ENCODE results near the gene ZEB2.

The ZEB2 gene

DNA sequence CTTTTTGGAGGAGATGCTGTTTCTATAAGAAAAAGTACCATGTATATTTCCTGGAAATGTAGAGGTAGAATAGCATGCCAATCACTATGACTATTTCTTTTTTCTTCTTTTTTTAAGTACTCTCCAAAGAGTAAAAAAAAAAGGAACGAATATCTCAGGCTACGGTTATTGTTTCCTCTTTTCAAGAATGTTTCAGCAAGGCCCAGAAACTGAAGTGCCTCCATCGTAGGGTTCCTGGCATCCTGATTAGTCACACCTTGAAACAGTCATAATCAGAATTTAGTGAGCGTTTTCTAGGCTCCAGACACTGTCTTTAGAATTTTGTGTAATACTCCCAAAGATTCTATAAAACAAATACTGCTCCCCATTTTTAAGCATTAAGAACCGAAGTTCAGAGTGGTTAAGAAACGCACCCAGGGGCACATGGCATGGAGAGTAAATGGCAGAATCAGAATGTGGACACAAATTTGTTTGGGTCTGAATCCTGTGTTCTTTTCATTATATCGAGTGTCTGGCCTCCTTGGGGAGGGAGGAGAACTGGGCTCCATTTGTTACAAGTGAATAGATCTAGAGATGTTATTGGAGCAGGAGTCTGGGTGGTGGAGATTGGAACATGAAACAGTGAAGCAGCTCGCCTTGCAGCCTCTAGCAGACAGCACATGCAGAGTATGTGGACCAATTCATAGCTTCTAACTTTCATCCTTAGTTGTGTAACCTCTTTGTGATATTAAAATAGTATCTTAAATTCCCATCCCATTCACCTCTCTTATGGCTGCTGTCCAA lies 26.7 kb downstream of the ZEB2 start:
- DNase-seq: no peak

GRCh38 chr2:144490857-144491256 lies 29.1 kb downstream of the ZEB2 start:
- DNase-seq: no peak

GRCh38 chr2:144490017-144490416 lies 29.9 kb downstream of the ZEB2 start:
- DNase-seq: no peak

DNA sequence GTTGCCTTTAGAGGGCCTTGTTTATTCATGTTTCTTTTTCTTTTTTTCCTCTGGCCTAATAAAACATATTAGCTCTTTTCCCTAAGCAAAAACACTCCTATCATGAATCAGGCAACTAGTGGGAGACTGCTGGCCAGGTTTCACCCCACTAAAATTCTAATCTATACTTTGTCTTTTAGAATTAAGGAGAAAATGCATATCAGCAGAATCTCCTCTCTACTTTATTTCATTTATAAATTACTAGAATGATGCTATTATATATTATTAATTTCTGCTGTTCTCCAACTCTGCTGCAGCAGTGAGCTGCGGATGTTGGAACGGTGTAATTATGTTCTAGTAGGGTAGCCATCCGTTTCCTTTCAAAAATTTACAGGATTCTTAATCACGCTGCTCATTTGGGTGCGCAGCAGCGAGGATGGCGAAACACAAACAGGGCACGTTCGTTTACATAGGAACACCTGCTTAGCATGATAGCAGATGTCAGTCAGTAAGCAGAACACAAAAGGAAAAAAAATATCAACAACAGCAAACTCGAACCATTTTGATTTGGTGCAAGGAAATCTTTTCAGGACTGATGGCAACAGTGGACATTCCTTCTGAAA lies 30.5 kb downstream of the ZEB2 start:
- DNase-seq: peak; percentile 36 to 64

DNA sequence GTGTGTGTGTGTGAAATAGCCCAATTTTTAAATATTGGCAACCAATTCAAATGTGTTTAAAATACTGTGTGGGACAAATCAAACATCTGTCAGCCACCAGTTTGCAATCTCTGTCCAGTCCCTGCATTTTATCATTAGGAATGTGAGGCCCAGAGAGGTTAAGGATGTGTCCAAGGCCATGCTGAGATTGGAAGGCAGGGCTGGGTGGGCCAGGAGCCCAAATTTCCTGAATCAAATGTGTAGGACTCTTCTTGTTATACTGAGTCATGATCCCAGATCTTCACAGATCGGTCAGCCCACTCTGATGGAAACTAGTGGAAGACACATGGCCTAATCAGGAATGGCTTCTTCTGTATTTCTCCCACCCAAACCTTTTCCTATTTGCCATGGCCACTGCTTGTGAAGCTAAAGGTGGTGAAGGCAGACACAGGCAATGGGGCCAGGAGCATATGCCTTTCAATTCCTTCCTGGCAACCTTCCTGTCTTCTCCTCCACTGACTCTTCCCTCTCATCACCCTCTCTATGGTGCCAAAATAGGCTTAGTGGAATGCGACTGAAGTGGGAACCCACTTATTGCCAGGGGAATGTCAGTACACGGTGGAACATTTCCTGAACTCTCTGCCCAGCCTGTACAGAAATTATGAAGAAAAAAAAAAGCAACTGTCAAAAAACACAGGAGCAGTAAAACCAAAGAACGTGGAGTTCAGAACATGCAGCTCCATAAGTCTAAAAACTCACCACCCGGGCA lies 35.5 kb downstream of the ZEB2 start:
- DNase-seq: no peak

- no peak for DNase-seq
These were observed 38.3 kb downstream of the ZEB2 start for GRCh38 chr2:144481666-144482065.

GRCh38 chr2:144481109-144481508 lies 38.8 kb downstream of the ZEB2 start:
- DNase-seq: no peak

GRCh38 chr2:144480285-144480684 lies 39.6 kb downstream of the ZEB2 start:
- no peak for DNase-seq

GRCh38 chr2:144479659-144480058 lies 40.3 kb downstream of the ZEB2 start:
- DNase-seq: peak; percentile 65 to 81

- DNase-seq: peak in 1 of 2 experiments; percentile 22
These were observed 40.8 kb downstream of the ZEB2 start for GRCh38 chr2:144479138-144479537.

DNA sequence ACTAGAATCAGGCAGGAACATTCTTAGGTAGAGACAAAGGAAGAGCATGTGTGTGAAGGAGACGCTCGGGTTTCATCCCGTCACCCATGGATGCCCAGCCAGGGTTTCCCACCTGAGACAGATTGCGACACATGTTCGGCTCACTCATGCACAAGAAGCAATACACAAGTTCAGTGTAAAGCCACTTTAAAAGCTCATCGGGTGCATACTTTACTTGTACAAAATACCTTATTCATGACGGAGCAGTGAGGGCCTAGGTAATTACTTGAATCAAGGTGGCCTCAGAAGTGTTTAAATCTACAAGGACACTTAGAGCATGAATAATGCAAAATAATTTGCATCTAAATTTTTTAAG lies 42.0 kb downstream of the ZEB2 start:
- peak; percentile 47 to 71 for DNase-seq

DNA sequence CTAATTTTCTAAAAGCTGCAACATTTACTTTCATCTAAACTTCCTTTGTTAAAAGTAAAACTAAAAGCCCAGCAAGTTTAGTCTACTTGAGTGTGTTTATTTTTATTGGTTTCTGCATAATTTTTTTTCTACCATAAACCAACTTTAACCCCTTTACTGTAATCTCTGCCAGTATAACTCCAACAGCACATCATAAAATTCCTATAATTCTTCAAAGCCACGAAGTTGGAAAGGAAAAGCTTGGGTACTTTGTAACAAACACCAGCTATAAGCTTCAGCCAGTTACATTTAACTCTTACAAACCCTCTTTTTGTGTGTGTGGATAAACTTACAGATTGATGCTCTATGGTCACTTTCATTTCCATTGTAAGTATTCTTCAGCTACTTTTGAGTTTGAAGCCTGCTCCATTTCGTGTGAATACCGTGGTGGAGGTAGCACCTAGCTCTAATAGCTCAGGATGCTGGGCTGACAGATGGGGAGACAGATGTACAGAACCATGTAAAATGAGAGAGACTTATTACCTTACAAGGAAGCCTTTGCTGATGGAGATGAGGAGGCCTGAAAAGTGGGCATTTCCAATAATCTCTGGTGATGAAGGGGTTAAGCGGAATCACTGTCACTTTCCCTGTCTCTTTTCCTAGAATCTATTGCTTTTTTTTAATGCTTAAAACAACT lies 42.5 kb downstream of the ZEB2 start:
- DNase-seq: no peak

DNA sequence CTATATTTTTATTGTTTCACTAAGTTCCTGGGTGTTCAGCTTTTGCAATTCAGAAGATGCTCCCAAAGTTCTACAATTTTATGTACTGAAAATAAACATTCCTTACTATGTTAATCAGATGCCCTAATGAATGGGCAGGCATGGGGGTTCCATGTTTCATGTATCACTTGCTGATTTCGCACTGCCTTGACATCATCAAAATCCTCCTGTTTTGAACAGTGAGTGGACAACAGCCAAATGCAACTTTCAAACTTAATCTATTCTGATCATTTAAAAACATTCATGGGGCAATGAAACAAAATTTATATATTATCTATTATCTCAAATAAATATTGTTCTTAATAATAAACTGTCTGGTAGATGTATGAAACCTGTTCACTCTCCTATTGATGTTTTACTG lies 43.2 kb downstream of the ZEB2 start:
- no peak for DNase-seq

DNA sequence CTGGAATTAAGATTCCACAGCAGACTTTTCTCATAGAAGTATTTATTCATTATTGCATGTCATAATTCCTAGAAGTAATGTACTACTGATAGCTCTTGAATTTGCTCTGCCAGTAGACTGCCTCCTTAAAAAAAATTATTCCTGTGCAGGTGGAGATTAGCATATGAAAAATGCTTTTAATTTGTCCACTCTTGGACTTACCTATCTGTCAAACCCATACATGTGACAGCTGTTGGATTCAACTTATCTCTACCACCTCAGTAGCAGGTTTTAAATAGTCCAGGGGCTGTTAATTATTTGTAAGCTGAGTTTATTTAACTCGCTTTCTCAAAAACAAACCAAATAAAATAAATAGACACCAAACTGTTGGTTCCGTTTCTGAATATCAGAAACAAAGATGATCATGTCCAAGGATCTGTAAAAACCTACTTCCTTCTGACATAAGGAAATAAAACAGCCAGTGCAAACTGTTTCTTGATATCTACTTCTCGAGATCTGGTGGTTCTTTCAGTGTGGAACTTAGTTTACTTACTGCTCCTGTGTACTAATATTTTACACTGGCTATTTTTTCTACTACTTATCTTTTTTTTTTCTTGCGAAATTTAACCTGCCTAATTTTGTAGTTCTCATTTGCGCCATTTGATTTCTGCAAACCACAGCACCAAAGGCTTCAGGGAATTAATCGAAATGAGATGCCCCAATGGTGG lies 44.2 kb downstream of the ZEB2 start:
- no peak for DNase-seq

DNA sequence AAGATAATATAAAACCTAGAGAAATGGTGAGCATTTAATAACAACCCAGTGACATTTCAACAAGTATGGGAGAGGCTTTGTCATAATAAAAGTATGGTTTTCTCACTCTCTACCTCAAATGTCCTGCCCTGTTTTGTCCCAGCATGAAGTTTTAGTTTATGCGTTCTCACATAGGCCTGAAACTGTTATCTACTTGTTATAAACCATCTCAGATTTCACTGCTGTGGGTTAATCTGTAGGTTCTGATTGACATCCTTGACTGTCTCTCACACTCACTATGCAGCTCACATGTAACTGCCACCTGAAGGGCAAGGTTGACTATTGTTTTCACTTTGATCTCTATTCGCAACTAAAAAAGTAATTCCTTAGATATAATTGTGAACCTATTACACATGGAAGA lies 44.9 kb downstream of the ZEB2 start:
- DNase-seq: no peak

- no peak for DNase-seq
These were observed 45.9 kb downstream of the ZEB2 start for GRCh38 chr2:144474017-144474416.

DNA sequence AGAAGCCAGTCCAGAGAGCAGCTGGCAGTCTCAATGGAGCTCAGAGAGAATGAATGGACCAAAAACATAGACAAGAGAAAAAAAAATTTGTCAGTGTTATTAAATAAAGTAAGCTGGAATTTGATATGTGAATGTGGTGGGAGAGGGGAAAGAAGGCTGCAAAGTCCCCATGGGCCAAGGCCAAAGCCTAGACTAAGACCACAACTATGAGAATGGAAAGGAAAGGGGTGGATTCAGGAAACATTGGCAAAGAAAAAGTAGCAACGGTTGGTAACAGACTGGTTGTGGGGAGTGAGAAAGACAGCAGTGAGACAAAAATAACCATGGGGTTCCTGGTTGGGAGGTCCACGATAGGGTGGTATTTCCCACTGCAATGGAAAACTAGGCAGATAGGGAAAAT lies 47.0 kb downstream of the ZEB2 start:
- no peak for DNase-seq

- DNase-seq: no peak
These were observed 47.9 kb downstream of the ZEB2 start for GRCh38 chr2:144472046-144472412.

DNA sequence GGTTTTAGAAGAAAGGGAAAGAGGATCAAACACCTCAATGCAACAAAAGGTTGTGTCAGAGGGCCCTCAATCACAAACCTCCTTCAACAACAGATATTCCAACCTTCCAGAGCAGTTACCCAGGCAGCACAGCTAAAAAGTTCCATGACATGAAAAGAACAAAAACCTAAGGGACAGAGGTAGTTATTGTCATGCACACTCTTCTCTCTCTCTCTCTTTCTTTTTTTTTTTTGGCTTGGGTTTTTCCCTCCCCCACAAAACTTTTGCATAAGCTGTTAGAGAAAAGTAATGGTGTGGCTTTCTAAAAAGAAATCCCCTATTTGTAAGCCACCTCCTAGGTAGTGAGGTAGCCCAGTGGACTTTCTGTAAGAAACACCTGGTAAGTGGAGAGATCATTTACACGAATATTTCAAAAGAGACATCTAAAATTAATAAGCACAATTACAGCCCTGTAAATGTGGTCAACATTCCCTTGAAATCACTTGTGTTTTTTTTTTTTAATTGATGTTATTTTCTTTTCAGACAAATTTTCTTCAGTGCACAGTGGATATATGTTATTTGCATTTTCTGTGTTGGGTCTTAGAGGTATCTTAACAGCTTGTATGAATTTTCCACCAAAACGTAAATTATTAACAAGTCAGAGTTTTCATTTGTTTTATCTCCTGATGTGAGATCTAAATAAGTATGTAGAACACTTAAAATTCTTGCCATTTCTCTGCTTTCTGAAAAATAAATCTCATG lies 48.4 kb downstream of the ZEB2 start:
- no peak for DNase-seq

DNA sequence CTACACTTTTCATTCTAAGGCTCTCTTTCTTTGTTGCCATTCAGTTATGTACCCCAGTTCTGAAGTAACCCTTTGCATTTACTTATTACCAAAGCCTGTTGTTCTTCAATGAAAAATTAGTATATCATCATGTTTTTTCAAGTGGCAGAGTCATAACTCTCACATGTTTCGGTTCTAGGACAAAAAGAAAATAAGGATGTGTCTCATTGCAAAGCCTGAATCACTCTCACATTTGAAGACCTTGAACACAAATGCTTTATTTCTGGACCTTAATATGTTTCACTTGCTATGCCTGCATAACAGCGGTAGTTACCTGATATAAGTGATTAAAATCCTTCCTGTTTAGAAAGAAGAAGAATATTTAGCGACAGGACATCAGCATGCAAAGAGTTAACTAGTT lies 49.1 kb downstream of the ZEB2 start:
- DNase-seq: no peak

- DNase-seq: peak in 1 of 2 experiments; percentile 26
These were observed 49.6 kb downstream of the ZEB2 start for GRCh38 chr2:144470334-144470733.

DNA sequence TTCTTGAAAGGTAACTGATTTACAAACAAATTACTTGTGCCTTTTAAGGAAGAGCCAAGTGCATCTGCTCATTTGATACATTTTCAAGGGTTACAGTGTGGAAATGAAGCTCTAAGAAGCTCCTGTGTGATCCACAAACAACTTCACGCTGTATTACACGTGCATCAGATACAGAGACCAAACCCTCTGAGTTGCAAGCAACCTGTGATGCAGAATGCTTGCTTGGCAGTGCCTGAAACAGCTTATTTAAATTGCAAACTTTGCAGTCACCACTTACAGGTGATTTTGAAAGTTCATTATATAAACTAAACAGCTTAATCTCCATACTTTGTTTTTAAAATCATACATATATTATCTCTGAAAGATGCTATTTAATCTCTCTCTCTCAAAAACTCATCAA lies 50.1 kb downstream of the ZEB2 start:
- peak; percentile 39 to 64 for DNase-seq

Data from NCI-H526 (cell line).